ENCODE data around the gene VPS4A. TPM values are rescaled to one million over a fixed set of nuclear protein-coding genes. Genes with fewer than 3 reads are reported as not detected.

The VPS4A gene
- total RNA-seq, 2 experiments from 2014 or later, result 32.1 to 33.0 TPM

- Mint-ChIP-seq H3K4me3 (peak within 1 kb of the TSS; percentile 82), H3K36me3 (peaks cover 48% of the 10 kb centered on the region), H3K27me3 (no peaks in the 10 kb centered on the region), H3K4me1 (ENCODE audit: low read depth) (peaks cover 43% of the 10 kb centered on the region), H3K9me3 (no peaks in the 10 kb centered on the region), H3K27ac (peak within 1 kb of the TSS; percentile 86)
- ChIA-PET CTCF (interaction anchor here (0.9 to 2.1 kb wide), 6 partner anchors 8 to 424 kb away, joined by 3 to 10 read pairs (median 3); partner anchors contain the start of genes COG8 and NOB1), POLR2A (interaction anchor here (1.0 to 3.1 kb wide), 7 partner anchors 8 to 173 kb away, joined by 3 to 13 read pairs (median 4); partner anchors contain the start of genes COG8 and NIP7)
- intact Hi-C loops (cut with micrococcal nuclease), result loop anchor here (1.0 to 10.0 kb wide), 3 partner anchors 9 to 1666 kb away; partner anchors contain the start of genes ACD, C16orf86, COG8 and ENKD1
- peak; percentile 90 for DNase-seq
Observed at GRCh38 chr16:69330286-69331109, 19.3 kb downstream of the VPS4A start, which contains the start of gene PDF. Gene PDF, minus strand, starts transcription at chr16:69330588. Its CDS starts 18 bp downstream, at chr16:69330570.

GRCh38 chr16:69334696-69335095 lies 23.5 kb downstream of the VPS4A start:
- Mint-ChIP-seq H3K4me1 (ENCODE audit: low read depth) (peaks cover 29% of the 10 kb centered on the region), H3K27ac (no peak overlapping the region), H3K36me3 (peaks cover 28% of the 10 kb centered on the region), H3K9me3 (no peaks in the 10 kb centered on the region), H3K4me3 (no peak overlapping the region), H3K27me3 (no peaks in the 10 kb centered on the region)
- ChIA-PET POLR2A (no interaction called here), CTCF (no interaction called here)
- intact Hi-C loops (cut with micrococcal nuclease), result loop anchor here (10.0 kb wide), 1 partner anchor 1670 kb away; the partner anchor contains the start of genes ACD, C16orf86, ENKD1 and PARD6A
- DNase-seq, result no peak

- POLR2A ChIA-PET, result interaction anchor here (0.6 to 2.0 kb wide), 3 partner anchors 9 to 228 kb away, joined by 3 to 13 read pairs (median 8); partner anchors contain the start of gene PDF
Observed at GRCh38 chr16:69338557-69339288, 27.6 kb downstream of the VPS4A start.

GRCh38 chr16:69339289-69340094 lies 28.3 kb downstream of the VPS4A start, which contains the start of the genes COG8 and NIP7:
Gene COG8, minus strand, starts transcription at chr16:69339564. Its CDS starts 12 bp downstream, at chr16:69339552.
Gene NIP7, plus strand, starts transcription at chr16:69339772. Its CDS starts 58 bp downstream, at chr16:69339830.
- H3K27me3 Mint-ChIP-seq, result no peaks in the 10 kb centered on the region
- peaks cover 37% of the 10 kb centered on the region for H3K36me3 Mint-ChIP-seq
- peak within 1 kb of the TSS; percentile 96 for H3K4me3 Mint-ChIP-seq
- peak; percentile 96 for DNase-seq
- H3K4me1 Mint-ChIP-seq (ENCODE audit: low read depth), result peaks cover 38% of the 10 kb centered on the region
- H3K9me3 Mint-ChIP-seq, result no peaks in the 10 kb centered on the region
- ChIA-PET POLR2A (interaction anchor here (0.6 to 2.1 kb wide), 5 partner anchors 9 to 227 kb away, joined by 3 to 13 read pairs (median 8); partner anchors contain the start of gene PDF), CTCF (interaction anchor here (0.7 to 1.6 kb wide), 6 partner anchors 8 to 415 kb away, joined by 3 to 10 read pairs (median 4); partner anchors contain the start of genes NOB1, PDF and TERF2)
- peak within 1 kb of the TSS; percentile 95 for H3K27ac Mint-ChIP-seq
- intact Hi-C loops (cut with micrococcal nuclease), result loop anchor here (1.0 to 10.0 kb wide), 5 partner anchors 9 to 1675 kb away; partner anchors contain the start of genes ACD, C16orf86, ENKD1 and NFAT5

More at GRCh38 chr16:69338557-69339288, 27.6 kb downstream of the VPS4A start:
- peak; percentile 23 for DNase-seq
- Mint-ChIP-seq H3K4me1 (ENCODE audit: low read depth) (peaks cover 41% of the 10 kb centered on the region), H3K36me3 (peaks cover 36% of the 10 kb centered on the region), H3K27ac (peak overlapping the region; percentile 82), H3K9me3 (no peaks in the 10 kb centered on the region), H3K27me3 (no peaks in the 10 kb centered on the region), H3K4me3 (peak overlapping the region; percentile 96)
- intact Hi-C loops (cut with micrococcal nuclease), result loop anchor here (1.0 to 10.0 kb wide), 5 partner anchors 8 to 1674 kb away; partner anchors contain the start of genes ACD, C16orf86, ENKD1 and NFAT5
- CTCF ChIA-PET, result interaction anchor here (0.7 to 1.6 kb wide), 3 partner anchors 9 to 416 kb away, joined by 3 to 10 read pairs (median 3); partner anchors contain the start of genes NOB1 and PDF

GRCh38 chr16:69340095-69340644 lies 29.0 kb downstream of the VPS4A start:
- POLR2A ChIA-PET, result interaction anchor here (0.6 to 2.1 kb wide), 4 partner anchors 9 to 133 kb away, joined by 3 to 11 read pairs (median 8); partner anchors contain the start of gene PDF
- Mint-ChIP-seq H3K27ac (peak overlapping the region; percentile 95), H3K4me1 (ENCODE audit: low read depth) (peaks cover 38% of the 10 kb centered on the region), H3K27me3 (no peaks in the 10 kb centered on the region), H3K36me3 (peaks cover 34% of the 10 kb centered on the region), H3K4me3 (peak overlapping the region; percentile 96), H3K9me3 (no peaks in the 10 kb centered on the region)
- intact Hi-C loops (cut with micrococcal nuclease), result no loop called here
- peak; percentile 56 for DNase-seq
- CTCF ChIA-PET, result interaction anchor here (0.7 to 1.6 kb wide), 6 partner anchors 9 to 415 kb away, joined by 3 to 6 read pairs (median 4); partner anchors contain the start of genes NOB1, PDF and TERF2

GRCh38 chr16:69344171-69344570 lies 33.0 kb downstream of the VPS4A start:
- no peaks in the 10 kb centered on the region for H3K27me3 Mint-ChIP-seq
- intact Hi-C loops (cut with micrococcal nuclease), result no loop called here
- H3K4me1 Mint-ChIP-seq (ENCODE audit: low read depth), result peaks cover 28% of the 10 kb centered on the region
- H3K9me3 Mint-ChIP-seq, result no peaks in the 10 kb centered on the region
- no peak overlapping the region for H3K27ac Mint-ChIP-seq
- POLR2A ChIA-PET, result no interaction called here
- DNase-seq, result no peak
- no peak overlapping the region for H3K4me3 Mint-ChIP-seq
- CTCF ChIA-PET, result no interaction called here
- H3K36me3 Mint-ChIP-seq, result peaks cover 41% of the 10 kb centered on the region

- peak overlapping the region; percentile 0 for H3K27ac Mint-ChIP-seq
- no peak for DNase-seq
- H3K36me3 Mint-ChIP-seq, result peaks cover 41% of the 10 kb centered on the region
- H3K4me3 Mint-ChIP-seq, result no peak overlapping the region
- intact Hi-C loops (cut with micrococcal nuclease), result no loop called here
- CTCF ChIA-PET, result no interaction called here
- H3K4me1 Mint-ChIP-seq (ENCODE audit: low read depth), result peaks cover 21% of the 10 kb centered on the region
- POLR2A ChIA-PET, result no interaction called here
- no peaks in the 10 kb centered on the region for H3K27me3 Mint-ChIP-seq
- no peaks in the 10 kb centered on the region for H3K9me3 Mint-ChIP-seq
Observed at GRCh38 chr16:69345923-69346322, 34.8 kb downstream of the VPS4A start.

GRCh38 chr16:69346683-69347082 lies 35.5 kb downstream of the VPS4A start:
- H3K27me3 Mint-ChIP-seq, result no peaks in the 10 kb centered on the region
- ChIA-PET POLR2A (no interaction called here), CTCF (interaction anchor here (1.1 kb wide), 1 partner anchor 49 kb away, joined by 3 read pairs; no protein-coding TSS in a partner anchor)
- H3K27ac Mint-ChIP-seq, result no peak overlapping the region
- H3K4me3 Mint-ChIP-seq, result no peak overlapping the region
- intact Hi-C loops (cut with micrococcal nuclease), result no loop called here
- H3K4me1 Mint-ChIP-seq (ENCODE audit: low read depth), result peaks cover 14% of the 10 kb centered on the region
- no peaks in the 10 kb centered on the region for H3K9me3 Mint-ChIP-seq
- peaks cover 36% of the 10 kb centered on the region for H3K36me3 Mint-ChIP-seq
- DNase-seq, result no peak

GRCh38 chr16:69348222-69348621 lies 37.1 kb downstream of the VPS4A start:
- ChIA-PET CTCF (no interaction called here), POLR2A (no interaction called here)
- H3K36me3 Mint-ChIP-seq, result peaks cover 32% of the 10 kb centered on the region
- no peaks in the 10 kb centered on the region for H3K27me3 Mint-ChIP-seq
- H3K9me3 Mint-ChIP-seq, result no peaks in the 10 kb centered on the region
- no peak for DNase-seq
- H3K27ac Mint-ChIP-seq, result no peak overlapping the region
- H3K4me1 Mint-ChIP-seq (ENCODE audit: low read depth), result peaks cover 9% of the 10 kb centered on the region
- H3K4me3 Mint-ChIP-seq, result no peak overlapping the region
- intact Hi-C loops (cut with micrococcal nuclease), result no loop called here

- no peak for DNase-seq
- Mint-ChIP-seq H3K4me1 (ENCODE audit: low read depth) (peaks cover 9% of the 10 kb centered on the region), H3K9me3 (no peaks in the 10 kb centered on the region), H3K4me3 (no peak overlapping the region), H3K27me3 (no peaks in the 10 kb centered on the region), H3K36me3 (peaks cover 26% of the 10 kb centered on the region), H3K27ac (no peak overlapping the region)
- CTCF ChIA-PET, result no interaction called here
- intact Hi-C loops (cut with micrococcal nuclease), result no loop called here
- POLR2A ChIA-PET, result no interaction called here
Observed at GRCh38 chr16:69349536-69349935, 38.4 kb downstream of the VPS4A start.
